Measurements from ENCODE around the gene ABHD12B.

The ABHD12B gene

GRCh38 chr14:50904719-50905118, 32.9 kb downstream of the ABHD12B start:
- no peak overlapping the region for H3K27ac ChIP-seq (replicated peaks)
- H3K4me3 ChIP-seq (replicated peaks; ENCODE audit: insufficient read depth, low read length), result no peak overlapping the region
- no peak for DNase-seq (ENCODE audit: low read depth in 1 of 2, low spot score in 1 of 2)
- H3K27me3 ChIP-seq (ENCODE audit: insufficient read depth, poor library complexity, severe bottlenecking), result no peaks in the 10 kb centered on the region
- TF ChIP-seq GABPA (IDR thresholded peaks at IDR 0.05; ENCODE audit: low read depth) (no peak), SPI1 (IDR thresholded peaks at IDR 0.05; ENCODE audit: borderline replicate concordance, low read depth) (no peak), REST (IDR thresholded peaks at IDR 0.05; ENCODE audit: insufficient replicate concordance, low read depth) (no peak), POLR2AphosphoS5 (IDR thresholded peaks at IDR 0.05; ENCODE audit: low read depth) (no peak), CTCF (IDR thresholded peaks at IDR 0.05; ENCODE audit: insufficient read depth, low read length) (no peak)

- H3K27ac ChIP-seq (replicated peaks), result no peak overlapping the region
- TF ChIP-seq REST (IDR thresholded peaks at IDR 0.05; ENCODE audit: insufficient replicate concordance, low read depth) (no peak), CTCF (IDR thresholded peaks at IDR 0.05; ENCODE audit: insufficient read depth, low read length) (no peak), SPI1 (IDR thresholded peaks at IDR 0.05; ENCODE audit: borderline replicate concordance, low read depth) (no peak), GABPA (IDR thresholded peaks at IDR 0.05; ENCODE audit: low read depth) (no peak), POLR2AphosphoS5 (IDR thresholded peaks at IDR 0.05; ENCODE audit: low read depth) (no peak)
- no peak for DNase-seq (ENCODE audit: low read depth in 1 of 2, low spot score in 1 of 2)
- H3K4me3 ChIP-seq (replicated peaks; ENCODE audit: insufficient read depth, low read length), result no peak overlapping the region
- no peaks in the 10 kb centered on the region for H3K27me3 ChIP-seq (ENCODE audit: insufficient read depth, poor library complexity, severe bottlenecking)
Observed at GRCh38 chr14:50906326-50907065, 34.6 kb downstream of the ABHD12B start.

GRCh38 chr14:50910495-50911420, 38.9 kb downstream of the ABHD12B start:
- Histone ChIP-seq H3K4me3 (replicated peaks; ENCODE audit: insufficient read depth, low read length) (no peak overlapping the region), H3K27ac (replicated peaks) (no peak overlapping the region), H3K27me3 (ENCODE audit: insufficient read depth, poor library complexity, severe bottlenecking) (no peaks in the 10 kb centered on the region)
- no peak for DNase-seq (ENCODE audit: low read depth in 1 of 2, low spot score in 1 of 2)
- TF ChIP-seq POLR2AphosphoS5 (IDR thresholded peaks at IDR 0.05; ENCODE audit: low read depth) (no peak), REST (IDR thresholded peaks at IDR 0.05; ENCODE audit: insufficient replicate concordance, low read depth) (no peak), CTCF (IDR thresholded peaks at IDR 0.05; ENCODE audit: insufficient read depth, low read length) (no peak), GABPA (IDR thresholded peaks at IDR 0.05; ENCODE audit: low read depth) (no peak), SPI1 (IDR thresholded peaks at IDR 0.05; ENCODE audit: borderline replicate concordance, low read depth) (no peak)

All from HL-60 (cell line).